GM18909 (cell line): ENCODE measurements around the gene B2M.

Experiments
- ATAC-seq: cut with Tn5 transposase; IDR thresholded peaks from one replicate; pipeline ENCODE4 v1.9.1; 2021; ENCODE audit warnings: mild to moderate bottlenecking; ENCODE audit not compliant: unreplicated experiment, poor library complexity

Gene B2M

GRCh38 chr15:44765036-44765435, 53.7 kb downstream of the B2M start:
- no peak for ATAC-seq
